HG02610 (cell line): ENCODE measurements around the gene PNPLA7.
"Not testable (repeated sequence)": the region's sequence is repeated elsewhere in the genome, so short reads cannot be mapped to it uniquely, and the experiment has no call there.

ENCODE experiments used
- ATAC-seq: cut with Tn5 transposase; IDR thresholded peaks from one replicate; pipeline ENCODE4 v1.9.1; 2021; ENCODE audit warnings: mild to moderate bottlenecking, moderate library complexity; ENCODE audit not compliant: unreplicated experiment

PNPLA7 gene

DNA sequence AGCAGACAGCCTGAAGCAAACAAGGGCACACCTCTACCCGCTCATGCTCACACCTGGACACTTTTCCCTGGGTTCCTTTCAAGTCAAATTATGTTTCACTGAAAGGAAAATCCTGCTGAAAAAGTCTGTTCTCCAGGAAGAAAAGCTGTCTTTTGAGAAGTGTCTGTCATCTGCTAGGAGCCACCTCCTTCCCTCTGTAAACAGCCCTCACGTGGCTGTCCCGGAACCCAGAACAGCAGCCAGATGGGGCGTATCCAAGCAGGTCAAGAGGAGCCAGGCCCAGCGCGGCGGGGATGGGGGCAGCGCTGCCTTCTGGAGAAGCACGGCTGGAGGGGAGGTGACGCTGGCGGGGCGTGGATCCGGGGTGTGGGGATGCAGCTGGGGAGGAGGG, at the start of gene PNPLA7:
Gene PNPLA7 (minus strand): TSS at position 172 of the 391 bp plus-strand sequence. CDS start 205 bp downstream, outside the sequence.
- ATAC-seq: no peak

DNA sequence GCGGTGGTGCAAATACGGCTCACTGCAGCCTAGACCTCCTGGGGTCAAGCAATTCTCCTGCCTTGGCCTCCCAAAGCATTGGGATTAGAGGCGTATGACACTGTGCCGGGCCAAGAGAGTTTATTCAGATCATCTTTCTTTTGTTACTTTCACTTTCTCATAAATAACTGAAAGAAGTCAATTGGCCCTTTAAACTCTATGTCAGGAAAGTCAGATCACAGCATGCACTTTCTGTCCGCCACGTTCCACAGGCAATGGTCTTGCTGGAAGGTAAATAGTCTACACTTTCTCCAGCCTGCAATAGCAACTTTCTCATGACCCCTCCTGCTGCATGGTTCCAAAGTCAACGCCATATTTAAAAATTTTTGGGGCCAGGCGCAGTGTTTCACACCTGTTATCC, 48.7 kb upstream of the PNPLA7 start:
- ATAC-seq: no peak

GRCh38 chr9:137596577-137596976, 46.4 kb upstream of the PNPLA7 start:
- not testable (repeated sequence) for ATAC-seq

DNA sequence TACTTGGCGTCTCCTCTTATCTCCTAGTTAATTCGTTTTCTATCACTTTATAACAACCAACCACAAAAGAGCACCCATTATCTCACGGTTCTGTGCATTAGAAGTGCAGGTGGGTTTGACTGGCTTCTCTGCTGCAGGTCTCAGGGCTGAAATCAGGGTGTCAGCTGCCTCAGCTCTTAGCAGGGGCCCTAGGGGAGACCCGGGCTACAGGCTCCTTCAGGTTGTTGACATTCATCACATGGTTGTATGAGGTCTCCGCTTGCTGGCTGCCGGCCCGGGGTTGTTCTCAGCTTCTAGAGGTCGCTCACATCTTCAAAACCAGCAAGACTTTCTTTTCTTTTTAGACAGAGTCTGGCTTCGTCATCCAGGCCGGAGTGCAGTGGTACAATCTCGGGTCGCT, 43.0 kb upstream of the PNPLA7 start:
- no peak for ATAC-seq

GRCh38 chr9:137592767-137593166, 42.6 kb upstream of the PNPLA7 start:
- no peak for ATAC-seq

GRCh38 chr9:137590469-137591383, 40.5 kb upstream of the PNPLA7 start, which contains the start of gene ZMYND19:
Gene ZMYND19, minus strand, starts transcription at chr9:137590512. Its CDS starts 249 bp downstream, at chr9:137590263.
- ATAC-seq: peak; percentile 81

DNA sequence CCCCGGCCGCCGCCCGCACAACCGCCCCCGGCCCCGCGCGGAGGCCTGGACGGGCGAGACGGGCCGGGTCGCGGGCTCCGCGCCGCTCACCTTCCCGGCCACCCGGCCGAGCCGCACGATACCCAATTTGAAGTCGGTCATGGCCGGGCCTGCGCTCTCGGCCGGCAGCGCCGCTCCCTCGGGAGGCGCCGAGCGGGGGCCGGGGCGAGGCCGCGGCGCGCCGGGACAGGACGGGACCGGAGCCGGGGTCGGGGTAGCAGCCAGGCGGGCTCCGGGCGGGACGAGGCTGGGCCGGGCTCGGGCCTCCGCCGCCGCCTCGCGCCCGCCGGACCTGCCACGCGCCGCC, 39.9 kb upstream of the PNPLA7 start:
- ATAC-seq: no peak

DNA sequence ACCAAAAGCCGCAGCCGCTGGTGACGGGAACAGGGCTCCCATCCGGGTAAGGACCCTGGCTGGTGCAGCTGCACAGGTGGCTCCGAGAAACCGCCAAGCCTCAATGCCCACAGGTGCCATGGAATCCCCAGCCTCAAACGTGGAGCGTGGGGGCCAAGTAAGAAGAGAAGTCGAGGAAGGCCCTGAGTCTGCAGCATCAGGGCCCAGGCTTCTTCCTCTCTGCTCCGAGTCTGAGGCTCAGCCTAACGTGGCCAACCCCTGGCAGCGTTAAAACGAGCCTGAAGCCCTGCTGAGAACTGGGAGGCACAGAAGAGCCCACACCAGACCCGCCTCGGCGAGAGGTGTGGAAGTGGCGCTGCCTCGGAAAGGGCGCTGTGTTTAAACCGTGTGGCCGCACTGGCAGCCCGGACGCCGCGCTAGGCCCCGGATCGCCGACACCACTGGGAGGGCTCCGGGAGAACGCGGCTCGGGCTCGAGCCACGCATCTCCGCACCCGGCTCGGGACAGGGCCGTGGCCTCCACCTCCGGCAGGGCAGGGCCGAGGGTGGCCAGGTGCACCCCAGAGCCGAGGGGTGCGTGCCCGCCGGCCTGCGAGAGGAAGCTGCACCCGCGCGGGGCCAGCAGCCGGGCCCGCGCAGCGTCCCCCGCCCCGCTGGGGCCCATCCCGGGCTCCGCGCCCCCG, 39.4 kb upstream of the PNPLA7 start:
- ATAC-seq: peak; percentile 17

DNA sequence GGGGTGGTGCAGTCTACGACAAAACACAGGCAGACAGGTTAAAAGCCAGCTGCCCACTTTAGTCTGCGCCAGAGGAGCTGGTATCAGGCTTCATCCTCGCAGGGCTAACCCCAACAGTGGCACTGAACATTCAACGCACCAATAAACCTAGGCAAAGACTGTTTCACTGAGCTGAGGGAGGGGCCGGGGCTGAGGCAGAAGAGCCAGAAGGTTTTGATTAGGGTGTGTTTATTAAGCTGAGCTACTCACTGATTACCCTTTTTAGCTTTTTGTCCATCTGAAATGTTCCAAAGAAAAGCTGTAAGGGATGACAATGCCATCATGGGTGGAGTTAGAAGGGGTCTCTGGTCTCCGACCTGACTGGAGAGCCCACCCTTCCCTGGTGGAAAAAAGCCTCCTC, 38.7 kb upstream of the PNPLA7 start:
- ATAC-seq: no peak

GRCh38 chr9:137588311-137588710, 38.1 kb upstream of the PNPLA7 start:
- no peak for ATAC-seq

DNA sequence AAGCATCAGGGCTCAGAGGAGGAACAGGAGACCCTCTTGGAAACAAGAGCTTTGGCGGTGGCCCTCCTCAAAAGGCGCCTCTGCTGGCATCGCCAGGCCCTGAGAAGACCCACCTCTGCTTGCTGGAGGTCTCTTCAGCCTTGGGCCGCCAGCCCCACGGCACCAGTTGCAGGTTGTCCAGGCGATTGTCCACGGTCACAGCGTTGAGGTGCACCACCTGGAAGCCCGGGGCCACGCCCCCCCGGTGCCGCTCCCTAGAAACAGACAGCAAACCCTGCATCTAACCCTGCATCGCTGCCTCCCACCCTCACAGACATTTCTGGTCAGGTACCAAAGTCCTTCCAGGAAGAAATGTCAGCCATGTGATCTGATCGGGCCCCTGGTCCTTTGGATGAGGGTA, 36.7 kb upstream of the PNPLA7 start:
- ATAC-seq: no peak

DNA sequence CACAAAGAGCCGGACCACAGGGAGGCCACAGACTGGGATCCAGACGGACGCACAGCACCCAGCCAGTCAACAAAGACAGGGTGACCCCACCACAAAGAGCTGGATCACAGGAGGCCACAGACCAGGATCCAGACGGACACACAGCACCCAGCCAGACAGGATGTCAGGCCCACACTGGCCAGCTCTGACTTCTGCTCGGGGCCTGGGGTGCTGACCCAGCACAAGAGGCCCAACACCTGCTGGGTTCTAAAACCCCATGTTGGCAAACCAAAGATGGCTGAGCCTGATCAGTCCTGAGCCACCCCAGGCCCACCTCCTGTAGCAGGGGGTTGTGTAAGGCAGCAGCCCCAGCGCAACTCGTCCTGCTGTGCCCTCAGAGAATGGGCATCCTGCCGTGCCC, 33.8 kb upstream of the PNPLA7 start:
- no peak for ATAC-seq

GRCh38 chr9:137583347-137583746, 33.1 kb upstream of the PNPLA7 start:
- no peak for ATAC-seq

DNA sequence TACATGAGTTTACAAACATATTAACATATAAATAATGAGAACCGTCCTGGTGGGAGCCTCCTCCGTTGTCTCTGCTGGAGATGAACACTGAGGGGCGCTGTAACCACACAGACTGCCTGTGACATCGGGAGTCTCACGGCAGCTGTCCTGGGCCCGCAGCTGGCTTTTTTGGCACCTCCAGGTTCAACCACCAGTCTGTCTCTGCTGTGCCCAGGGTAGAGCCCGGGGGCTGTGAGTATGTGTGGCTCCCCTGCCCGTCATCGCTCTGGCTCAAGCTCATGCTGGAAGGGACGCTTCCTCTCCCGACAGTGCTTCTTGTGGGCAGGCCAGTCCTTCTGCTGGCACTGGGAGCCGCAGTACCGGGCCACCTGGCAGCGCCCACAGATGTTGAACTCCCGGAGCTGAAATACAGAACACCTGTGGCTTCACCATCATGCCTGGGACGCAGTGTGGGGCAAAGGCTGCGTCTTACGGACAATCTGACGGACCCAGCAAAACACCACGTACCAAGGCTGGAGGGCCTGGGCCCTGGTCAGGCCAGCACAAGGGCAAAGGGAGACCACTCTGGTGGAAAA, 32.2 kb upstream of the PNPLA7 start:
- no peak for ATAC-seq

DNA sequence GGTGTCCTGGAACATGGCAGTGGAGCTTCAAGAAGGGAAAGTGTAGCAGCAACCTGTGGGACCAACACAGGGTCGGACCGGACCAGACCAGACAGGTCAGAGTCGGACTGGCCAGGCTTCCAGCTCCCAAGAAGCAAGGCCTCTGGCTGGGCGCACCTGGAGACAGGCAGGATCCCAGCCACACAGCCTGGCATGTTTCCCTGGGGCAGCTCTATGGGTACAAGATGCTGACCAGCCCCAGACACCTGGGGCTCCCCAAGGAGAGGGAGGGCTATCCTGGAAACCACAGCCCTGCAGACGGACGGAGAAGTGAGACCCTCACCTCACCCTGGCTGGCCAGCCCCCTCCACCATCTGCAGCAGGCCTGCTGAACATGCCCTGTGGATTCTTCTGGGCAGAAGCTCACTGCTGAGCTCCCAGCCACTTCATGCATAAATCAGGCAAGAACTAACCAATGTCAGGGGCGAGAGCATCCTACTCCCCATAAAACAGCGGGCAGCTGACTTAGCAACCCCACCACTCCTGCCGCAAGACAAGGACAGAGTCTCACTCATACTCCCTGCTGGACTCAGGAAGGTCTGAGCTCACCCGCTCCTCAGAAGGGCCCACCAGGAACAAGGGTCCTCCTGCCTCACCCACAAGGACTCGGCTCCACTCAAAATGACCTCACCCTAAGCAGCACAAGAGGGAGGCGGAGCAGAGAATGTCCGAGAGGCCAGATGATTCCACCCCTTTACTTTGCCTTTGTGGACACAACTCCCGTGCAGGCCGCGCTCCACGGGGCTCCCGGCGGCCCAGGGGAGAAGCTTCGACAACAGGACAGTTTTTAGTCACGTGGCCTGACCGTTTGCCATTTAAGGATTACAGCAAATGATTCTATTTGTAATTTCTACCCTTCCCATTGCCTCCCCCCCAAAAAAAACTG, 31.4 kb upstream of the PNPLA7 start:
- no peak for ATAC-seq

DNA sequence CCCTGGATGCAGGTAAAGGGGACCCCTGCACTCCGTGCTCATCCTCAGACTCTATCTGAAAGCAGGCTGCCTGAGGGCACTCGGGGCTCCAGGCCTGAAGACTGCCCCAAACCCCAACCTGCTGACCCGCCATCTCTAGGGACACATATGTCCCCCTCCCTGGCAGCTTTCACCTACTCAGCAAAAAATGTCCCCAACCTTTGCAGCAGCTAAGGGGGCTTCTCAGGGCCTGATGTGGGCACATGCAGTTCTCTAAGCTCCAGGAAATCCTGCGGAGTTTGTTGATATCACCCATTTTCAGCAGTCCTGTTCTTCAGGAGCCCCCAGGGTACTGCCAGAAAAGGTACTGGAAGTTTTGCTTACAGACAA, 30.7 kb upstream of the PNPLA7 start:
- ATAC-seq: no peak

DNA sequence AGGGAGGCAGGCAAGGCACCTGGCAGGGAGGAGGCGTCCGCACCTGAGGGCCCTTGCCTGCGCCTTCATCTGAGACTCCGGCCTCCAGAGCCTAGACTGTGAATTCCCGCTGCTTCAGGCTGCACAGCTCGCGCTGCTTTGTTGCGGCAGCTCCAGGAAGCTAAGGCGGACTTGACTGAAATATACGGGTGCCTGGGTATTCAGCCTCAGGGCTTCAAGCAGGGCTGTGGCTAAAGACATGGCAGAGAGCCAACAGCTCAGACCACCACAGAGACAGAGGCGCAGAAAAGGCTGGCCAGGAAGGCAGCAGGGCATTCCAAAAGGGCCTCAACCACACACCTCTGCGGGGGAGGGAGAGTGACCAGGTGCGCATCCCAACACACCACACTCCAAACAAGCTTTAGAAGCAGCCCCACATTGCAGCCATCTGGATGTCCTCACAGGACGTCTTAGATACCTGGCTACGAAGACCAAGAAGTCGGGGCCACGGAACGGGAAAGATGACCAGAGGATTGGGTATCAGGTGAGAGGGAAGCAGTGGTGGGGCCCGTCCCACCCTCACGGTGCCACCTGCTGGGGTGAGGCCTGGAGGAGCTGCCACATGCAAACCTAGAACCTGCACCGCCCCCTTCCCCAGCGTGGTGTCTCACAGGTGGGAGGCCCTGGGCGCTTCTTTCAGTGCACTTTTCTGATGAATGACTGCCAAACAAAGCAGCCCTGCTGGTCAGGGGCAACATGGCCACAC, 30.2 kb upstream of the PNPLA7 start:
- ATAC-seq: no peak

GRCh38 chr9:137579259-137579604, 29.0 kb upstream of the PNPLA7 start:
- ATAC-seq: no peak

DNA sequence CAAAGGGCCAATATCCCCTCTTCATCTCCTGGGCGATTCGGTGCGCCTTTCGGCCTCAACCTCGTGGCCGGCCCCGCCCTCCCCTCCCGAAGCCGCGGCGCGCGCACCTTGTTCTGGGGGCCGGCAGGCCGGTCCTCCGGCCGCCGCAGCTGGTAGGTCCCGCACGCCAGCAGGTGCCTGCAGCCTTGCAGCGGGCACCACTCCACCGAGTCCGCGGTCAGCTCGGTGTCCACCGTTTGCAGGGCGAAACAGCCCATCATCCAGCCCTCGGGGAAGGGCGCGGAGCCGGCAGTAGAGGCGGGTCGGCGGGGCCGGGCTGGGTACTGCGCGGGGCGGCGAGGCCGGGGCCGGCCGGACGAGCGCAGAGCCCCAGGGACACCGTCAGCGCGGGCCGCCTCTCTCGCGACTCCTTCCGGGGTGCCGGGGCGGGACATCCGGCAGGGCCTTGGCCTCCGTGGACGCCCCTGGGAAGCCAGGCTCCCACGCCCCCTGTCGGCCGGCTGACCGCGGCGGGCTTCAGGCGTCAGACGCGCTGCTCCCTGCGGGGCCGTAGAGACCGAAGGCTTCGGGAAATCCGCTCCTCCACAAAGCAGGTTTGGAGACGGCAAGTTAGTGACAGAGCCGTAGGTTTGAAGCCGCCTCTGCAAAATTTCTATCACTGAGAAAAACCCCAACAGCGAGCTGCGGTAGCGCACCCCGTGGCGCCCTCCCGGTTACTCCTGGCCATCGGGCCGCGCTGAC, 28.5 kb upstream of the PNPLA7 start, which contains the start of gene DPH7:
Gene DPH7 (minus strand): TSS at position 408 of the 741 bp plus-strand sequence. CDS start 148 bp downstream, at position 260.
- peak; percentile 88 for ATAC-seq
